Activated naive CD4-positive, alpha-beta T cell treated with Interleukin-2 at 50 U/mL for 16 hours (primary cell): ENCODE data around the gene SLC12A7.
"Not testable (repeated sequence)": the region's sequence is repeated elsewhere in the genome, so short reads cannot be mapped to it uniquely, and the experiment has no call there.

Source experiments
- DNase-seq: peaks from one replicate; pipeline ENCODE4 v3.0.0-alpha.2; 2020

SLC12A7 gene

DNA sequence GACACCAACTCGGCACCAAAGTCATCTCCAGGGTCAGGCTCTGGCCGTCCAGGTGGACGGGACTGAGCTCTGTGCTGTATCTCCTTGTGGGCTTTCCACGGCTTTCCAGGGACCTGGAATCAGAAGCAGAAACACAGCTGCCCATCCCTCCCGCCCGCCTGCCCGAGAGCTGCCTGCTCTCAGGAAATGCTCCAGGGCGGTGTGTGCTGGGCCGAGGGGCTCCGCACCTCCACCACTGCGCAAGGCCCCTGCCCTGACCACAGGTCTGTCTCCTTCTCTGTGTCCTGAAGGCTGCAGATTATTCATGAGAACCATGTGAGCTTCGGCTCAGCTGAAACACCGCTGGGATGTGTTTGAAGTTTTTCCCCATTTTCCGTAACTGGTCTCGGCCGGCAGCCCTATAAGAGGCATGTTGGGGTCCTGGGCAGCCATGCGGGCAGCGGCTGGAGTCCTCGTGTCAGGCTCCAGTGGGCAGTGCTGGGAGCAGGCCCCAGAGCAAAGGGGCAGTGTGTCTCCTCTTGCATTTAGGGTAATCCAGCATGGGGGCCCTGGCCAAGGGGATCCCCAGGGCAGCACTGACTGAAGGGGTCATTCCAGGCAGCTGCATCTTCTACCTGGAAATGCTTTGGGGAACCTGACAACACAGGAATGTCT, 80.4 kb downstream of the SLC12A7 start:
- no peak for DNase-seq

DNA sequence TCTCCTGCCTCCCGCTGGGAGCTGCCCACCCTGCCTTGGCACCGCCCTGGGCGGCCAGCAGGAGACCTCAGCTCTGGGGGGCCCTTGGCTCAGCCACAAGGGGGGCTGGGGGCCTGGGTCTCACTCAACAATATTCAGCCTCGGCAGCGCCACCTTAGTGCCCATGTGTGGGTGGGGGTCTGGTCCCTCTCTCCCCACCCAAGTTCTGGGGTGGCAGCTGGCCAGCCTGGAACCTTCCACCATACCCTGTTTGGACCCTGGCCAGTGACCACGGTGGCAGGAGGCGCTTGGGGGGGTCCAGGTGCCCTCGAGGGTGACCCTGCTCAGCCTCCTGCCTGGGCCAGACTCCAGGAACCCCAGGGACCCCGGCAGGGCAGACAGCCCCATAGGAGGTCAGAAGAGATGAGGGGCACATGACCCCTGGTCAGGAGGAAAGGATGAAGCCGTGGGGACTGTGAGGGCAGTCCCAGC, 81.0 kb downstream of the SLC12A7 start:
- DNase-seq = no peak

DNA sequence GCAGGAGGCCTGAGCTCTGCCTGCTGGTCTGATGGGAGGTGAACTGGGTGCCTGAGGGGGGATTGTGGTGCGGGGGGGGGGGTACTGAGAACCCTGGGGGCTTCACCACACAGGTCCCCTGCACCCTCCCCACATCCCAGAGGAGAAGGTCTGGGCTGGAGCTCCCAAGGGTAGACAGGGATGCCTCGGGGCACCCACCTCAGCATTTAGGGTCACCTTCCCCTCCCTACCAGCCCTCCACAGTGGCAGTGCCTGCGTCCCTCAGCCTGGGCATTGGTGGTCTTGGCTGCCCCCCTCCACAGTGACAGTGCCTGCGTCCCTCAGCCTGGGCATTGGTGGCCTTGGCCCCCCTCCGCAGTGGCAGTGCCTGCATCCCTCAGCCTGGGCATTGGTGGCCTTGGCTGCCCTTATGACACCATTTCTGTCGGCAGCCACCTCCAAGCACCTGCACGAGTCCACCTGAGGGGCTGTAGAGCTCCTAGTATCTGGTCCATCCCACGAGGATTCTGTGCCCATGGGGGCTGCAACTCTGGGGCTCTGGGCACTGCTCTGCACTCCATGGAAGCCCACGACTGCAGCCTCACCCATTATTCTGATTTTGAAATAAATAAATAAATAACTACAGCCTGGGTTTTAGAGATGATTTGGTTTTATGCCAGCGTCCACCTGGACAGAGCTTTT, 81.8 kb downstream of the SLC12A7 start:
- DNase-seq = no peak

DNA sequence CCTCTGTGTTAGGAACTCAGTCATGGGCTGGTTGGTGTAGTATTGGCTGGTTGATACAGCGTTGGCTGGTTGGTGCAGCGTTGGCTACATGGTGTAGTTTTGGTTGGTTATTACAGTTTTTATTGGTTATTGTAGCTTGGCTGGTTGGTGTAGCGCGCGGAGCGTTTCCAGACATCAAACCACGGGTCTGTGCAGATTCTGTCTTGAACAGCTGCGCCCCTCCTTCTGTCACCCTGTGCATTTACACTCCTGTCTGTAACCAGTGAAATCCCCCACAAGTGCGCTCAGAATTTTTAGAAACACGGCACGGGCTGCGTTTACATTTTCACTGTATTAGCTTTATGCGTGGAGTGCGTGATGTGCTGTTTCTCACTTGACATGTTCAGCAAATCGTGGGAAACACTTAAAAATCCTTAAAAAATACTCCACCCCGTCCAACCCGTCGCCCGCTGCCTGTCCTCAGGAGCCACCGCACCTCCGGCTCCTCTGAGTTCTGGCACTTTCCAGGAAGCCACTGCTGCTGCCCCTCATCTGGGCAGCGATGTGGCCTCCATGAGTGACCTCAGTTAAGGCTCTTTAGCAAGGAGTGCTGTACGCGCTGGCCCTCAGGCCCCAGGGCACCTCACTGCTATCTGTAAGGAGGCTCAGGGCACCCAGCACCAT, 82.5 kb downstream of the SLC12A7 start:
- no peak for DNase-seq

DNA sequence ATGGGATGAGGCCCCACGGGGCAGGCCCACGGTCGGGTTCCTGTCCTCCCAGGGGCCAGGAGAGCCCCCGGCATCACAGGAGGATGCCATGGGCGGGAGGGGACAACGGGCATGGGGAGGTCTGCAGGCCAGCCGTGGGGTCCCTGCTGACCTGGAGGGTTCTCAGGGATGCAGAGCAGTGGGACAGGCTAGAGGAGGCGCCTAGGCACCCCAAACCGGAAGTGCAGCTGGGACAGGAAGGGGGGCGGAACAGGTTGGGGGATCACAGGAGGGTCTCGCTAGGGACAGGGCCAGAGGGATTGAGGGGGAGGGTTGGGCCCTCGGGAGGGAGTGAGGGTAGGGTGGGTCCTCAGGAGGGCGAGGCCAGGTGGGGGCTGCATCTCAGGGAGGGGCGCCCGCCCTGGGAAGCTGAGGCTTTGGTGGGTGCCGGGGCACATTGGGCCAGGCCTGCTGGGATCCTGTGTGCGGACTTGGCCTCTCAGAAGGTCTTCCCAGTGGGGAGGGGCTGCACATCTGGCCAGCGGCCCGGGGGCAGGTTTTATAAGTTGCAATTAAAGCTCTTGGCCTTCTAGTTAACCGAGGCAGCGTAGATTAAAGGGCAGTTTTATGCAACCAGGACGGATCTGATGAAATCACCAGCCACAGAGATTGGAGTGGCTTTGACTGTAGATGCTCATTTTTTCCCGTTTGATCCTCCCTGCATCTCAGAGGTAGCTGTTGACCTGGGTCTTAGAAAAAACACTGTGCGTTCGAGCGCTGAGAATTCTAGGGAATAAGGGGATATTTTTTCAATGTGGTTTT, 83.2 kb downstream of the SLC12A7 start:
- no peak for DNase-seq

DNA sequence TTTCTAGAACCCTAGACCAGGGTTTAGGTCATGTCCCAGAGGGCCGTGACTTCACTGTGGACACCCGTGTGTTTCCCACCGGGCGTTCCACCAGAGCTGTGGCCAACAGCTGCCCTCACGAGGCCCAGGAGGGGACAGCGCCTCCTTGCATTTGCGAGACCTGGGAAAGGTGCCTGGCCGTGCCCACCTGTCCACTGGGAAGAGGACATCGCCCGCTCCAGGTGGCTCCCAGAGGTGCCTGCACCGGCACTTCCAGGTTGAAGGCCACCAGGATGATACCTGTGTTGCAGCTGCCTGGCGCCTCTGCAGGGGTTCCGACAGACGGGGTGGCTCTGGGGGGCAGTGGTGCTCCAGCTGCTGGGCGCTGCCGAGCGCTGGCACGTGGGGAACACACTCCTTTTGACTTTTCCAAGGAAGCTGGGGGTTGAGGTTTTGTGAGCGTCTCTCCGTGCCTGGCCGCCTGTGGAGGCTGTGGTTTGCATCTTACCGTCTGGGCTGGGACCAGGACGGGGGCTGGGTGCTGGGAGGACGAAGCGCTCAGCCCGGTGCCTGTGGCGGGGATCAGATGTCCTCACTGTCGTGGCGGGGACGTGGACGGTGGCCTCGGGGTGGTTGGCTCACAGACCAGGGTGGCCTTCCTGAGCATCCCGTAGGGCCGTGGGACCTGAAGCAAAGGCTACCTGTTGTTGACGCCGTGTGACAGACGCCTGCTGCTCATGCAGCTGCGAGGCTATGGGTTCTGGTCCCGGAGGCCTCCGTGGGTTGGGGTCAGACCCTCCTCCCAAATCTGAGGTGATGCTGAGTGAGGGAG, 84.0 kb downstream of the SLC12A7 start:
- DNase-seq = no peak

DNA sequence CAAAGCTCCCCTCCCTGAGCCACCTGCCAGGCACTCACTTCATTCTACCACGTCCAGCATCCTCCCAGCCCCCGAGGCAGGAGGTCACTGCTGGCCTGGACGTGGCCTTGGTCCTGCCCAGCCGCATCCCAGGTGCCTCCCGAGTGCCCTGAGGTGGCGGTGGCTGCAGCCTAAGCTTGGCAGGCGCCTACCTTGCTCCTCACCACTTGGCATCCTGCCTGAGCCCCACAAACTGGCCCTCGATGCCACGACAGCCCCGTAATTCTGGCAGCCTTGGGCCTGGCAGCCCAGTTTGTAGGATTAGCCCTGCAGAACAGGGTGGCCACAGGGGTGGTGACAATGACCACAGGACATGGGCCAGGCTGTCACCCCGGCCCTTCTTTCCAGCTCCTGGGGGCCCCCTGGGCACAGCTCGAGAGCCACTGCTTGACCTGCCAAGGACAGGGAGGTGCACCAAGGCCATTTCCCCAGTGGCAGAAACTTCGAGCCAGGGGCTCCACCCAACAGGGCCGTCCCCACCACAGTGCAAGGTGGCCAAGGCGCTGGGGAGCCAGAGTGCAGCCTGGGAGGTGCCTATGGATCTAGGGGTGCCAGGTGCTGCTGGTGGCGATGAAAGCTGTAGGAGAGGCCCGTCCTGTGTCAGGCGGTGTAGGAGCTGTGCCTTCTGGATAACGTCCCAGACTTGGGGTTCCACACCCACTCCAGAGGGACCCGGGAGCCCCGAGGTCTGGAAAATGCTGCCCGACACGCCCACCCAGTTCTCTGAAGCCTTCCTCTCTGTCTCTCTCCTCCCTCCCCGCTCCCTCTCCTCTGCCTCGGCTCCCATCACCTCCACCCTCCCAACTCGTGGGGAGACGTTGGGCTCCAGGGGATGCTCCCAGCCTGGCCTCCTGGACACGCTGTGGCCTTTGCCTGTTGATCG, 84.9 kb downstream of the SLC12A7 start:
- DNase-seq = no peak

DNA sequence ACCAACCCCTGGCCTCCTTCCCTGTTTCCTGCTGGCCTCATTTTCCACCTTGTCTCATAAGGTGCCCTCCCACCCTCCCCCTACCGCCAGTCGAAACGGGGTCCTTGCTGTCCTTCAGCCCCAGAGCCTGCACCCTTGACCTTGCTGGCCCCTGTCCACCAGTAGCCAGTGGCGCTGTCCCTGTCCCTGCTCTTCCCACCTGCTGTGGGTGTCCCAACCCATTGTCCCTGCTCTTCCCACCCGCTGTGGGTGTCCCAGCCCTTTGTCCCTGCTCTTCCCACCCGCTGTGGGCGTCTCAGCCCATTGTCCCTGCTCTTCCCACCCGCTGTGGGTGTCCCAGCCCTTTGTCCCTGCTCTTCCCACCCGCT, 89.9 kb downstream of the SLC12A7 start:
- not testable (repeated sequence) for DNase-seq

DNA sequence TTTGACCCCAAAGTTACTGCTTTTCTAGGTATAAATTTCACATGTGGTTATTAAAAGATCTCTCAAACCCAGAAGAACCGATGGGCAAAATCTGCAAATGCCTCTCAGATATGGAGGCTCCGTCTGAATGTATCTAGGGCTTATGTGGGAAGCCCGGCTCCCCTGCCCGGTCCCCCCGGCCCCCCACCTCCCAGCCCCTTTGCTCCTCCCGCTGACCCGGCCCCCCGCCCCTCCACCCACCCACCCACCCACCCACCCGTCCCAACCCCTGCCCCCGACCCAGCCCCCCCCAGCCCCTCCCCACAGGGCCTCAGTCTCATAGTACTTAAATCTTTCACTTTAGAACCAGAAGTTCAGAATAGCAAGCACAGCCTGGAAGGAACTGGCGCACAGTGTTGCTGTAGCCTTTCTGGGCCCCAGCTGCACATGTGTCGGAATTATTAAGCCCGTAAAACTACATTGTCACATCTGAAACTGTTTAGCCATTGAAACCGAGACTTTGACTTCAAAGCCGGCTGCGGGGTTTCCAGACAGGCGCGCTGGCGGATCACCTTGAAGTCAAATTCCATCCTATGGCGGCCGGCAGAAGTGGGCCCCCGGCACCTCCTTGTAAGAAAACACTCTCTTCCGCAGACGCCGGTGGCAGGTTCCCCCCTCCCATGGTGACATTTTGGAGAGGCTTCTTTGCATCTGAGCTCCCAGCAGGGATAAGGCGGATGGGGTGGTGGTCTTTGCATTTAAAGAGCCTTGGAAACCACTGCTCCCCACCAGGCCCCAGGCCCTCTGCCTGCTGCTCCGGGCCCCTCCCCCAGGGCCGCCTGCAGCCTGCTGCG, 90.5 kb downstream of the SLC12A7 start:
- DNase-seq = no peak

DNA sequence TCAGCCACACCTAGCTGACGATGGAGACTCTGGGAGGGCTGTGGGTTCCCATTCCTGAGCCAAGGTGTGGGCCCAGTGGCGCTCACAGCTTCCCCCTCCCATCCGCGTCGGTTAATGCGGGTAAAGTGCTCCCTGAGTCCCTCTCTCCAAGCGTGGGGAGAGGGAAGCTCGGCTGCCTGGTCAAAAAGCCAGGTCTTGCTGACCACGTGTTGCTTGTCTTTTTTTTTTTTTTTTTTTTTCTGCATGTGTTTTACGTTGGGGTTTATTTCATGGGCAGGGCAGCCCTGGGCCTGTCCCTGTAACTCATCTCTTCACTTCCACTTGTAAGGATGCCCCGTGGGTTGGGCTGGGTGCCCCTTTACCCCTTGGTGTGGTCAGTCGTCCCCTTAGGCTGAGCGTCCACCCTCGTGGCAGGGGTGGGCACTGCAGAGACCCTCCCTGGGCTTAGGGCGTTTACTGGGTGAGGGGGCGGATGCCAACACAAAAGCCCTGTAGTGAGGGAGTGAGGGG, 91.4 kb downstream of the SLC12A7 start:
- no peak for DNase-seq

DNA sequence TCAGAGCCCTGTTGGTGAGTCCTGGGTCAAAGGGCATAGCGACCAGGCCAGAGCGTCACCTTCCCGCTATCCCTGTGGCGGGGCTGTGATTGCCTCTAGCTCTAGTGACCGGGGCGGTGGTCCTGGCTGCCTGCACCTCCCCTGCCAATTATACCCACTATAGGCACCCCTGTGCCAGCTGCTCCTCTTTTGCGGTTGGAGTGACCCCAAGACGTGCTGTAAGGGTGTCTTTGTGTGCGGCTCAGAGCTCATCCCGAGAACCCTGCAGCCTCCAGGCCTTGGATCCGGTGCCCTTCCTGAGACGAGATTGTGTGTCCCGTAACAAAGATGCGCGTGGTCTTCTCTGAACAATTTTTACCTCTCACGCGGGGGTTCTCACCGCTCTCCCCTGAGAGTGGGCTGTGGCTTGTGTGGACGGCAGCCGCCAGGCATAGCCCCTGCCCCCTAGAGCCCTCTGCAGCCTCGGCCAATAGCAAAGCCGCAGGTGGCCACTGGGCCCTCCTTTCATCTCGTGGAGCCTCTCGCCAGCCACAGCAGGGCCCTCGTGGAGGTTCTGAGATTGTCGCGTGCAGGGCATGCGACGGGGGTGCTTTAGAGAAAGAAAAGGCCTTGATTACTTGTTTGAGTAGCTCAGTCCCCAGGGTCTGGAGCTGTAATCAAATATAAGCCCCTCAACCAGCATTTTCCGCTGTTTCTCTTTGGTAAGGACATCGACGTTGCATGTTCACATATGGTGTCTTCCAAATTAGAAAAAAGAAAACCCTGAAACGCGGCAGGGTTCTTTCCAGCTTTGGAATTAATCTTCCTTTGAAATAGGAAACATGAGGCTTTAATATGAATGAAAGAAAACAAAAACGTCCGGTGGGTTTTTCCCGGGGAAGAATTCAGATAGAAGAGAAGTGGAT, 92.6 kb downstream of the SLC12A7 start:
- DNase-seq = no peak

DNA sequence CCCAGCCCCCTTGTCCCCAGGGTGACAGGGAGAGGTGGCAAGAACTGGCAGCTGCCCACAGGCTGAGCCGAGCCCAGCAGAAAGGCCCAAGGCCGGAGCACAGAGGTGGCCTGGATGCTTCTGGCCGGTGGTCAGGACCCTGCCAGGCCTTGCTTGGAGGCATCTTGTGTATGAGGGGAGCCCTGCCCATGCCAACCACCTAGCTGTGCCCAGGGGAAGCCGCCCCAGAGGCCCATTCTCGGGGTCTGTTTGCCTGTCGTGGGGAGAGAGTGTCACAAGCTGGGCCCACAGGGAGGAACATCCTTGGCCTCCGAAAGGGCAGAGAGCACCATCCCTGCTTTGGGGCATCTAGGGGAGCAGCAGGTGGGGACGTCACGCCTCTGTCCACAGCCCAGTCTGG, 93.3 kb downstream of the SLC12A7 start:
- DNase-seq = no peak

DNA sequence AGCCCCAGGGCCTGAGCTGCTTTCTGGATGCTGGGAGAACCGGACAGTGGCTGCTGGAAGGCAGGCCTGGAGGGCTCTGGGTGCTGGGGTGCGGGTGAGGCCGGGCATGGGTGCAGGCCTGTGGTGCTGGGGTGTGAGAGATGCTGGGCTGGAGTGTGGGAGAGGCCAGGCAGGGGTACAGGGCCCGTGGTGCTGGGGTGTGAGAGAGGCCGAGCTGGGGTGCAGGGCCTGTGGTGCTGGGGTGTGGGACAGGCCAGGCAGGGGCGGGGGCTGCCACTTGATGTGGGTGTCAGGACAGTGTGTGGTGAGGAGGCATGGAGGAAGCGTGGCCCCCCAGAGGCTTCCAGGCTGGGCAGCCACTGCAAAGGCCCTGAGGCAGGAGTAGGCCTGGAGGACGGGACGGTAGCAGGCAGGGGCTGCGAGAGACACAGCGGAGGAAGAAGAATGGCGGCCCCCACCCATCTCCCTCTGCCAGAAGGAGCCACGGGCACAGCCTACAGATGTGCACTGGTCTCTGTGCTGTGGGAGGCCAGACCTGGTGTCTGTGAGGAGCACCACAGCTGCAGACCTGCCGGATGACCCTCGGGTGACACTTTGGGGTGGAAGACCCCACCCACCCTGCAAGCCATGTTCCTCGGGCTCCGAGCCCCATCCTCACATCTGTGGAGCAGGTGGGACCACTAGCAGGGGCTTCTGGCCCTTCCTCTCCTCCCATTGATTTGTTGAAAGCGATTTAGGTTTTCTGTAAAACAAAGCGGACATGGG, 94.0 kb downstream of the SLC12A7 start:
- no peak for DNase-seq

DNA sequence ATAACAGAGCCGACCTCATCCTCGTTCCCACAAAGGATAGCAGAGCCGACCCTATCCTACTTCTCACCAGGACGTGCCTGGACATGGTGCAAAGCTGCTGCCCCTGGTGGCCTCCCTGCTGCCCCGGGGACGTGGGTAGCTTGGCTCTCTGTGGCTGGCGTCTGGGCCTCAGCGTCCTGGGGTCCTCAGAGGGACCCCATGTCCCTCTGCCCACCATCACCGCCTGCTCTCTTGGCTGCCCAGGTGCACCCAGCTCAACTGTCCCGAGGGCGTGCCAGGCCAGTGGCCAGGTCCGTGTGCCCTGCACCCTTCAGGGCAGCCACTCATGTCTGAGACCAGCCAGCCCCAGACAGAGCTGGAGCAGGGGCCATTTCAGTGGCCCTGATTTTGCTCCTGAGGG, 94.8 kb downstream of the SLC12A7 start:
- DNase-seq = no peak

DNA sequence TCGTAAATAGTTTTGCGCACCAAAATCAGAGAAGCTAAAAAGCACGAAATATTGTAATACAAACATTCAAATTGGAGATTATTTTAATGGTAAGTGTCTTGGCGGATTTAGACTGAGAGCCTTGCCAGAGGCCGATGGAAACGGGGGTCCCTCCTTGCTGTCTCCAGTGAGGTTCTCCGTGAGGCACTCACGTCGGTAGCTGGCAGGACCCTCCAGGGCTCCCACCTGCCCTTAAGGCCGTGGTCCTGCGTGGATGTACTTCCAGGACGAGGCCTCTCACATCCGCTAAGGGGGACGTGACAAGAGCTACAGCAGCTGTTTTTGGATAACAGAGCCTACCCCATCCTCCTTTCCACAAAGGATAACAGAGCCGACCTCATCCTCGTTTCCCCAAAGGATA, 95.4 kb downstream of the SLC12A7 start:
- no peak for DNase-seq

DNA sequence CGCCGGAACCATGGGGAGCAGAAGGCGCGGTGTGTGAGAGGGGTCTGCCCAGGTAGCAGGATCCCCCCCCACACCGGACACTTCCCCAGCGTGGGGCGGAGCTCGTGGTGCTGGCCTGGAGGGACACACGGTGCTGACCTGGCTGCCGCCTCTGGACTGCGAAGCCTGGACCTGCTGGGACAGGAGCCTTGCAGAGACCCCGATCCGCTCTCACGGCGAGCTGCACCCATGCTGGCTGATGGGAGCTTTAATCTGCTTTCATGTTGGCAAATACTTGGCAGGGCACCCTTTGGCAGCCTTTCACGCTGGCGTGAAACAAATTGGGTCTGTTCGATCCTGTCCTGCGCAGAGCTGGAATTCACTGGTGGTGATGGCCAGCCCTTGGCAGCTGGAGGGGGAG, 95.8 kb downstream of the SLC12A7 start:
- no peak for DNase-seq

DNA sequence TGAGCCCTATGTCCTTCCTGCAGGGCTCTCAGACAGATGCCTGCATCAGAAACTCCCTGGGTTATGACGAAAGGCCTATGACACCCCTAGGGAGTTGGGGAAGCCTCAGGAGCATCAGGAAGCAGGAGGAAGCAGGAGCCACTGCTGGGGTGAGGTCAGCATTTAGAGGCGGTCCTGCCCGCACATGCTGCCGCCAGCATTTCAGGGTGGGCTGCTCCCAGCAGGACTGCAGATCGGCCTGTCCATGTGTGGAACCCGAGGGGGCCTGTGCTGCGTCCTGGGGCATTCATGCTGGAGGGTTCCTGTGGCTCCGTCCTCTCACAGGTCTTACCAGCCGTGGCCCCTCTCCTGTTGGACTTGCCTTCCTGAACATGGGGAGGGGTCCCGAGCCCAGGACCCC, 96.4 kb downstream of the SLC12A7 start:
- no peak for DNase-seq

DNA sequence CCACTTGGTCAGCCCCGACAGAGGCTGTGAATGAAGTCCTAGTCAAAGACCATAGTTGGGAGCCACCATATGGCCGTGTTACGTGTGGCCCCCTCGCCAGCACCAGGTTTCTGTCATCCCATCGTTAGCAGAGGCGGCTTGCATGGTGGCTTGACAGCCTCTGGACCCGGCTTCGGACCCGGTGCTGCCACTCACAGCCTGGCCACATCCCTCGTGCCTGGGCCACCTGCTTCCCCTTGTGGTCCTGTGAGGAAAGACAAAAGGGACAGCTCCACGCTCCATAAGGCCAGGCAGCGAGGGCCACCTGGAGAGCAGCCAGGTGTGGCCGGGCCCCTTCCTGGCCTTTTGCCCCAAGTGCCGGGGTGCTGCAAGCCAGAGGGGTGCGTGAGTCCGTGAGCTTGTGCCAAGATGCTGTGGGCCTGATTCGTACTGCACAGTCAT, 97.1 kb downstream of the SLC12A7 start:
- no peak for DNase-seq
